ENCODE measurements around the gene EARS2.

The EARS2 gene

GRCh38 chr16:23578101-23578830, 21.1 kb upstream of the EARS2 start:
- H3K4me3 ChIP-seq (ENCODE audit: control insufficient read depth, low read depth, low read length) = no peak overlapping the region
- peak; percentile 23 for DNase-seq (ENCODE audit: low read depth)
- TF ChIP-seq, protein P1, sequence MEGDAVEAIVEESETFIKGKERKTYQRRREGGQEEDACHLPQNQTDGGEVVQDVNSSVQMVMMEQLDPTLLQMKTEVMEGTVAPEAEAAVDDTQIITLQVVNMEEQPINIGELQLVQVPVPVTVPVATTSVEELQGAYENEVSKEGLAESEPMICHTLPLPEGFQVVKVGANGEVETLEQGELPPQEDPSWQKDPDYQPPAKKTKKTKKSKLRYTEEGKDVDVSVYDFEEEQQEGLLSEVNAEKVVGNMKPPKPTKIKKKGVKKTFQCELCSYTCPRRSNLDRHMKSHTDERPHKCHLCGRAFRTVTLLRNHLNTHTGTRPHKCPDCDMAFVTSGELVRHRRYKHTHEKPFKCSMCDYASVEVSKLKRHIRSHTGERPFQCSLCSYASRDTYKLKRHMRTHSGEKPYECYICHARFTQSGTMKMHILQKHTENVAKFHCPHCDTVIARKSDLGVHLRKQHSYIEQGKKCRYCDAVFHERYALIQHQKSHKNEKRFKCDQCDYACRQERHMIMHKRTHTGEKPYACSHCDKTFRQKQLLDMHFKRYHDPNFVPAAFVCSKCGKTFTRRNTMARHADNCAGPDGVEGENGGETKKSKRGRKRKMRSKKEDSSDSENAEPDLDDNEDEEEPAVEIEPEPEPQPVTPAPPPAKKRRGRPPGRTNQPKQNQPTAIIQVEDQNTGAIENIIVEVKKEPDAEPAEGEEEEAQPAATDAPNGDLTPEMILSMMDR (conservative IDR thresholded peaks at IDR 0.05; ENCODE audit: control insufficient read depth, insufficient read depth, low read depth, low read length) = no peak

GRCh38 chr16:23577493-23577892, 20.3 kb upstream of the EARS2 start:
- no peak overlapping the region for H3K4me3 ChIP-seq (ENCODE audit: control insufficient read depth, low read depth, low read length)
- no peak for DNase-seq (ENCODE audit: low read depth)

GRCh38 chr16:23575834-23576233, 18.7 kb upstream of the EARS2 start:
- no peak for DNase-seq (ENCODE audit: low read depth)
- TF ChIP-seq, protein P1 (conservative IDR thresholded peaks at IDR 0.05; ENCODE audit: control insufficient read depth, insufficient read depth, low read depth, low read length) = no peak
- no peak overlapping the region for H3K4me3 ChIP-seq (ENCODE audit: control insufficient read depth, low read depth, low read length)

More at GRCh38 chr16:23577493-23577892, 20.3 kb upstream of the EARS2 start:
- TF ChIP-seq, protein P1 (conservative IDR thresholded peaks at IDR 0.05; ENCODE audit: control insufficient read depth, insufficient read depth, low read depth, low read length) = no peak

- DNase-seq (ENCODE audit: low read depth) = no peak
- TF ChIP-seq, protein P1 (conservative IDR thresholded peaks at IDR 0.05; ENCODE audit: control insufficient read depth, insufficient read depth, low read depth, low read length) = no peak
- H3K4me3 ChIP-seq (ENCODE audit: control insufficient read depth, low read depth, low read length) = no peak overlapping the region
Observed at GRCh38 chr16:23573817-23574216, 16.7 kb upstream of the EARS2 start.

GRCh38 chr16:23572394-23572793, 15.2 kb upstream of the EARS2 start:
- no peak for DNase-seq (ENCODE audit: low read depth)
- TF ChIP-seq, protein P1 (conservative IDR thresholded peaks at IDR 0.05; ENCODE audit: control insufficient read depth, insufficient read depth, low read depth, low read length) = no peak

GRCh38 chr16:23571895-23572294, 14.7 kb upstream of the EARS2 start:
- no peak for DNase-seq (ENCODE audit: low read depth)
- TF ChIP-seq, protein P1 (conservative IDR thresholded peaks at IDR 0.05; ENCODE audit: control insufficient read depth, insufficient read depth, low read depth, low read length) = no peak
- no peak overlapping the region for H3K4me3 ChIP-seq (ENCODE audit: control insufficient read depth, low read depth, low read length)

More at GRCh38 chr16:23572394-23572793, 15.2 kb upstream of the EARS2 start:
- no peak overlapping the region for H3K4me3 ChIP-seq (ENCODE audit: control insufficient read depth, low read depth, low read length)
